ENCODE data around the gene ZNF839. TPM values are rescaled to one million over a fixed set of nuclear protein-coding genes. Genes with fewer than 3 reads are reported as not detected.

ZNF839 gene
- total RNA-seq, 4 donors from 2014 or later: 7.6 to 12.5 (median 9.5) TPM

DNA sequence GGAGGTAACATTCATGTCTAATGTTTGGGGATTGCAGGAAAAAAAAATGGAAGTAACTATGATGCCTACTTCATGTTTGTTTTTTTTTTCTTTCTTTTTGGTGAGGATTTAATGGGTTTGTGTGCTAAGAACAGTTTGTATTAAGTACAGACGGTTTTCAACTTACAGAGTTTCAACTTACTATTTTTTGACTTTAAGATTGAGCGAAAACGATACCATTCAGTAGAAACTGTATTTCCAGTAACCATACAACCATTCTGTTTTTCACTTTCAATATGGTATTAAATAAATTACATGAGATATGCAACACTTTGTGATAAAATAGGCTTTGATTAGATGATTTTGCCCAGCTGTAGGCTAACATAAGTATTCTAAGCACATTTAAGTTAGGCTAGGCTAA lies 53.6 kb downstream of the ZNF839 start:
- intact Hi-C loops (cut with DNase I): no loop called here
- WGBS: 88% methylated on average over 3 of the region's 3 CpGs
- no peak for DNase-seq (ENCODE audit: extremely low spot score)
- TF ChIP-seq POLR2AphosphoS5 (IDR thresholded peaks at IDR 0.05) (no peak), EP300 (IDR thresholded peaks at IDR 0.05) (no peak), POLR2A (IDR thresholded peaks at IDR 0.05; ENCODE audit: low read depth) (no peak)
- TF ChIP-seq, protein P1, sequence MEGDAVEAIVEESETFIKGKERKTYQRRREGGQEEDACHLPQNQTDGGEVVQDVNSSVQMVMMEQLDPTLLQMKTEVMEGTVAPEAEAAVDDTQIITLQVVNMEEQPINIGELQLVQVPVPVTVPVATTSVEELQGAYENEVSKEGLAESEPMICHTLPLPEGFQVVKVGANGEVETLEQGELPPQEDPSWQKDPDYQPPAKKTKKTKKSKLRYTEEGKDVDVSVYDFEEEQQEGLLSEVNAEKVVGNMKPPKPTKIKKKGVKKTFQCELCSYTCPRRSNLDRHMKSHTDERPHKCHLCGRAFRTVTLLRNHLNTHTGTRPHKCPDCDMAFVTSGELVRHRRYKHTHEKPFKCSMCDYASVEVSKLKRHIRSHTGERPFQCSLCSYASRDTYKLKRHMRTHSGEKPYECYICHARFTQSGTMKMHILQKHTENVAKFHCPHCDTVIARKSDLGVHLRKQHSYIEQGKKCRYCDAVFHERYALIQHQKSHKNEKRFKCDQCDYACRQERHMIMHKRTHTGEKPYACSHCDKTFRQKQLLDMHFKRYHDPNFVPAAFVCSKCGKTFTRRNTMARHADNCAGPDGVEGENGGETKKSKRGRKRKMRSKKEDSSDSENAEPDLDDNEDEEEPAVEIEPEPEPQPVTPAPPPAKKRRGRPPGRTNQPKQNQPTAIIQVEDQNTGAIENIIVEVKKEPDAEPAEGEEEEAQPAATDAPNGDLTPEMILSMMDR (IDR thresholded peaks at IDR 0.05): no peak
- Histone ChIP-seq H3K27ac (replicated peaks in 1 of 4) (no peak overlapping the region), H3K4me1 (peaks cover 0 to 16% (median 3%) of the 10 kb centered on the region in 4 donors), H3K4me3 (no peak overlapping the region), H3K9me3 (no peaks in the 10 kb centered on the region), H3K36me3 (peaks cover 7 to 25% (median 20%) of the 10 kb centered on the region in 4 donors), H3K27me3 (no peaks in the 10 kb centered on the region)

DNA sequence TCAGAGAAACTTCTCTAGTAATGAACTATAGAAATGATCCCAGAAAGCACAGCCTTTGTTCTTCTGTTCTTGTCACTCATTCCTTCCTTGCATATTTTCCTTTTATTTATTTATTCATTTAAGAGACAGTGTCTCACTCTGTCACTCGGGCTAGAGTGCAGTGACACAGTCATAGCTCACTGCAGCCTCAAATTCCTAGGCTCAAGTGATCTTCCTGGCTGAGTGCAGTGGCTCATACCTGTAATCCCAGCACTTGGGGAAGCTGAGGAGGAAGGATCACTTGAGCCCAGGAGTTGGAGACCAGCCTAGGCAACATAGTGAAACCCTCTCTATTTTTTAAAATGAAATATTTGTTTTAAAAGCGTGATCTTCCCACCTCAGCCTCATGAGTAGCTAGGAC lies 54.7 kb downstream of the ZNF839 start:
- intact Hi-C loops (cut with DNase I): no loop called here

DNA sequence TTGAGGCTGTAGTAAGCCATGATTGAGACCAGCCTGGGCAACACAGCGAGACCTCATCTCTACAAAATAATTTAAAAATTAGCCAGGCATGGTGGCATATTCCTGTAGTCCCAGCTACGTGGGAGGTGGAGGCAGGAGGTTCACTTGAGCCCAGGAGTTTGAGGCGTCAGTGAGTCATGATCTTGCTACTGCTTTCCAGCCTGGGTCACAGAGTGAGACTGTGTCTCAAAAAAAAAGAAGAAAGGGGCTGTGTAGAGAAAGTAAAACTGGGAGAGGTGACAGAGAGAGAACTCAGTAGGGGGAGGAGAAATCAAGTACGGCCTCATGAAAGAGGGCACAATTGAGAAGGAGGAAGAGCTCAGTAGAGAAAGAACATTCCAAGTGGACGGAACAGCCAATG lies 55.6 kb downstream of the ZNF839 start:
- Histone ChIP-seq H3K9me3 (no peaks in the 10 kb centered on the region), H3K4me1 (peaks cover 0 to 16% (median 0%) of the 10 kb centered on the region in 4 donors), H3K4me3 (no peak overlapping the region), H3K27ac (replicated peaks in 1 of 4) (no peak overlapping the region), H3K27me3 (no peaks in the 10 kb centered on the region), H3K36me3 (peaks cover 24 to 45% (median 39%) of the 10 kb centered on the region in 4 donors)
- intact Hi-C loops (cut with DNase I): no loop called here
- no peak for TF ChIP-seq POLR2AphosphoS5 (IDR thresholded peaks at IDR 0.05)
- no peak for TF ChIP-seq POLR2A (IDR thresholded peaks at IDR 0.05; ENCODE audit: low read depth)
- no peak for TF ChIP-seq EP300 (IDR thresholded peaks at IDR 0.05)
- TF ChIP-seq, protein P1 (IDR thresholded peaks at IDR 0.05): no peak
- no peak for DNase-seq (ENCODE audit: extremely low spot score)
- 94% methylated on average over 5 of the region's 5 CpGs for WGBS

More for the DNA sequence above, 54.7 kb downstream of the ZNF839 start:
- Histone ChIP-seq H3K27me3 (no peaks in the 10 kb centered on the region), H3K4me1 (peaks cover 0 to 16% (median 0%) of the 10 kb centered on the region in 4 donors), H3K4me3 (no peak overlapping the region), H3K36me3 (peaks cover 16 to 36% (median 31%) of the 10 kb centered on the region in 4 donors), H3K27ac (replicated peaks in 1 of 4) (no peak overlapping the region), H3K9me3 (no peaks in the 10 kb centered on the region)
- 85% methylated on average over 2 of the region's 2 CpGs for WGBS
- no peak for DNase-seq (ENCODE audit: extremely low spot score)
- TF ChIP-seq, protein P1 (IDR thresholded peaks at IDR 0.05): no peak

DNA sequence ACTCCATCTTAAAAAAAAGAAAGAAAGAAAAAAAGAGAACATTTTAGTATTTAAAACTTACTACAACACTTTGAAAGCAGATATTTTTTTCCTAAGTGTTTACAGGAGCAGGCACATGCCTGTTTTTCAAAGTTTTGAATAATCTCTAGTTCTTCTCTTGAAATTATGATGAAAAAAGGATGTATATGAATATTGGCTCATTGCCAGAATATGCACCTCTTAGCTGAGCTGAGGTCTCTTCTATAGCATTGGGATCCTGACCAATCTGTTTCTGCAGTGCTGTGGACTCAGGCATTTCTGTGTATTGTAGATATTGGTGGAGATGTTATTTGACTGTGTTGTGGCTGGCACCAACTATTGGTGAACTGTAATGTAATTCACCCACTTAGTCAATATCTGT lies 58.1 kb downstream of the ZNF839 start:
- Histone ChIP-seq H3K9me3 (no peaks in the 10 kb centered on the region), H3K4me1 (peaks cover 0 to 4% (median 0%) of the 10 kb centered on the region in 4 donors), H3K27ac (replicated peaks in 1 of 4) (no peak overlapping the region), H3K27me3 (no peaks in the 10 kb centered on the region), H3K4me3 (no peak overlapping the region), H3K36me3 (peaks cover 24 to 65% (median 45%) of the 10 kb centered on the region in 4 donors)
- DNase-seq (ENCODE audit: extremely low spot score): no peak
- TF ChIP-seq POLR2A (IDR thresholded peaks at IDR 0.05; ENCODE audit: low read depth) (no peak), POLR2AphosphoS5 (IDR thresholded peaks at IDR 0.05) (no peak), EP300 (IDR thresholded peaks at IDR 0.05) (no peak)
- TF ChIP-seq, protein P1 (IDR thresholded peaks at IDR 0.05): no peak
- intact Hi-C loops (cut with DNase I): no loop called here

DNA sequence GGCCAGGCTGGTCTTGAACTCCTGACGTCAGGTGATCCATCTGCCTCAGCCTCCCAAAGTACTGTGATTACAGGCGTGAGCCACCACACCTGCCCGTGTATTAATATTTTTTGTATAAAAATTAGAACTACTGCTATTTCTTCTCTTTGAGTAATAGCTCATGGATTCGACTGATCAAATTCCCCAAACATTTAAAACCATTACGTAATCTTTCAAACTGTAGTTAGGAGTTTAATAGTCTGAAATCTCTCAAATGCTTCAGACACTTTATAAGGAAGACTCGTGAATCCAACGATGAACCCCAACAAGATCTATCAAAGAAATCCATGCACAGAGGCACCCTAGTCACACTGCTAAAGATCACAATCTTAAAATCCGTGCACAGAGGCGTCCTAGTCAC lies 59.3 kb downstream of the ZNF839 start:
- 96% methylated on average over 9 of the region's 9 CpGs for WGBS
- no peak overlapping the region for H3K27ac ChIP-seq (replicated peaks in 1 of 4)
- no peak overlapping the region for H3K4me3 ChIP-seq
- no peaks in the 10 kb centered on the region for H3K27me3 ChIP-seq
- intact Hi-C loops (cut with DNase I): no loop called here
- DNase-seq (ENCODE audit: extremely low spot score): no peak
- H3K9me3 ChIP-seq: no peaks in the 10 kb centered on the region
- H3K36me3 ChIP-seq: peaks cover 25 to 67% (median 47%) of the 10 kb centered on the region in 4 donors
- H3K4me1 ChIP-seq: peaks cover 0 to 4% (median 0%) of the 10 kb centered on the region in 4 donors
- TF ChIP-seq EP300 (IDR thresholded peaks at IDR 0.05) (no peak), POLR2A (IDR thresholded peaks at IDR 0.05; ENCODE audit: low read depth) (no peak), POLR2AphosphoS5 (IDR thresholded peaks at IDR 0.05) (no peak)
- TF ChIP-seq, protein P1 (IDR thresholded peaks at IDR 0.05): no peak
